Skeletal muscle satellite cell (primary cell): ENCODE measurements around the gene RBM3.

Experiments used
- H3K27me3 ChIP-seq: 2 replicates; pipeline ENCODE4 v1.7.0; 2013; ENCODE audit warnings: low read length; ENCODE audit not compliant: control insufficient read depth, insufficient read depth
- H3K36me3 ChIP-seq: 2 replicates; pipeline ENCODE4 v1.7.0; 2013; ENCODE audit warnings: mild to moderate bottlenecking, control low read depth, low read length; ENCODE audit not compliant: insufficient read depth
- H3K4me1 ChIP-seq: 2 replicates; pipeline ENCODE4 v1.7.0; 2013; ENCODE audit warnings: low read length; ENCODE audit not compliant: control insufficient read depth, insufficient read depth
- H3K4me2 ChIP-seq: 2 replicates; pipeline ENCODE4 v1.7.0; 2013; ENCODE audit warnings: mild to moderate bottlenecking, low read length
- H3K4me3 ChIP-seq: 2 replicates; pipeline ENCODE4 v1.7.0; 2013; ENCODE audit warnings: low read length
- H3K9ac ChIP-seq: 2 replicates; pipeline ENCODE4 v1.7.0; 2013; ENCODE audit warnings: mild to moderate bottlenecking, low read depth, low read length, moderate library complexity
- H3K9me3 ChIP-seq: replicated peaks from 2 replicates; pipeline ENCODE4 v1.7.0; 2013; ENCODE audit warnings: mild to moderate bottlenecking, control low read depth, low read length

RBM3 gene

GRCh38 chrX:48598614-48599013 lies 24.3 kb downstream of the RBM3 start:
- H3K27me3 ChIP-seq, result no peaks in the 10 kb centered on the region
- peak overlapping the region; percentile 84 for H3K4me3 ChIP-seq
- peak overlapping the region; percentile 88 for H3K4me2 ChIP-seq
- peaks cover 26% of the 10 kb centered on the region for H3K36me3 ChIP-seq
- peak overlapping the region; percentile 98 for H3K9ac ChIP-seq
- H3K4me1 ChIP-seq, result peaks cover 9% of the 10 kb centered on the region
- no peaks in the 10 kb centered on the region for H3K9me3 ChIP-seq

- peaks cover 26% of the 10 kb centered on the region for H3K36me3 ChIP-seq
Observed at GRCh38 chrX:48599341-48599740, 25.1 kb downstream of the RBM3 start.

GRCh38 chrX:48600226-48600625 lies 25.9 kb downstream of the RBM3 start:
- no peaks in the 10 kb centered on the region for H3K9me3 ChIP-seq
- no peak overlapping the region for H3K9ac ChIP-seq
- peaks cover 31% of the 10 kb centered on the region for H3K36me3 ChIP-seq
- H3K4me3 ChIP-seq, result no peak overlapping the region
- H3K4me1 ChIP-seq, result peaks cover 9% of the 10 kb centered on the region
- H3K4me2 ChIP-seq, result no peak overlapping the region
- H3K27me3 ChIP-seq, result no peaks in the 10 kb centered on the region

More at GRCh38 chrX:48599341-48599740, 25.1 kb downstream of the RBM3 start:
- Histone ChIP-seq H3K27me3 (no peaks in the 10 kb centered on the region), H3K4me3 (no peak overlapping the region), H3K4me2 (no peak overlapping the region), H3K4me1 (peaks cover 9% of the 10 kb centered on the region), H3K9ac (no peak overlapping the region), H3K9me3 (no peaks in the 10 kb centered on the region)

- Histone ChIP-seq H3K36me3 (peaks cover 32% of the 10 kb centered on the region), H3K4me3 (no peak overlapping the region)
Observed at GRCh38 chrX:48601741-48602394, 27.6 kb downstream of the RBM3 start.

GRCh38 chrX:48604701-48605100 lies 30.4 kb downstream of the RBM3 start:
- H3K27me3 ChIP-seq, result no peaks in the 10 kb centered on the region
- no peak overlapping the region for H3K4me3 ChIP-seq
- peaks cover 20% of the 10 kb centered on the region for H3K36me3 ChIP-seq
- no peak overlapping the region for H3K4me2 ChIP-seq
- no peaks in the 10 kb centered on the region for H3K4me1 ChIP-seq
- H3K9me3 ChIP-seq, result no peaks in the 10 kb centered on the region
- no peak overlapping the region for H3K9ac ChIP-seq

More at GRCh38 chrX:48601741-48602394, 27.6 kb downstream of the RBM3 start:
- H3K4me1 ChIP-seq, result peaks cover 9% of the 10 kb centered on the region
- H3K4me2 ChIP-seq, result no peak overlapping the region
- no peaks in the 10 kb centered on the region for H3K27me3 ChIP-seq
- H3K9me3 ChIP-seq, result no peaks in the 10 kb centered on the region
- H3K9ac ChIP-seq, result no peak overlapping the region

- Histone ChIP-seq H3K27me3 (no peaks in the 10 kb centered on the region), H3K4me1 (no peaks in the 10 kb centered on the region), H3K9me3 (no peaks in the 10 kb centered on the region), H3K4me2 (no peak overlapping the region), H3K36me3 (peaks cover 15% of the 10 kb centered on the region), H3K9ac (no peak overlapping the region), H3K4me3 (no peak overlapping the region)
Observed at GRCh38 chrX:48606091-48606490, 31.8 kb downstream of the RBM3 start.

- H3K9ac ChIP-seq, result no peak overlapping the region
- H3K4me2 ChIP-seq, result no peak overlapping the region
- H3K4me1 ChIP-seq, result no peaks in the 10 kb centered on the region
- no peaks in the 10 kb centered on the region for H3K36me3 ChIP-seq
- no peak overlapping the region for H3K4me3 ChIP-seq
- no peaks in the 10 kb centered on the region for H3K27me3 ChIP-seq
- H3K9me3 ChIP-seq, result no peaks in the 10 kb centered on the region
Observed at GRCh38 chrX:48611703-48612102, 37.4 kb downstream of the RBM3 start.

- H3K27me3 ChIP-seq, result no peaks in the 10 kb centered on the region
- H3K9ac ChIP-seq, result no peak overlapping the region
- H3K4me2 ChIP-seq, result no peak overlapping the region
- no peaks in the 10 kb centered on the region for H3K4me1 ChIP-seq
- H3K4me3 ChIP-seq, result no peak overlapping the region
- H3K9me3 ChIP-seq, result no peaks in the 10 kb centered on the region
- no peaks in the 10 kb centered on the region for H3K36me3 ChIP-seq
Observed at GRCh38 chrX:48613502-48614160, 39.3 kb downstream of the RBM3 start.

GRCh38 chrX:48616576-48616975 lies 42.3 kb downstream of the RBM3 start:
- no peaks in the 10 kb centered on the region for H3K36me3 ChIP-seq
- no peak overlapping the region for H3K4me3 ChIP-seq

GRCh38 chrX:48617542-48618340 lies 43.5 kb downstream of the RBM3 start:
- Histone ChIP-seq H3K36me3 (no peaks in the 10 kb centered on the region), H3K4me2 (no peak overlapping the region), H3K4me3 (no peak overlapping the region), H3K9me3 (no peaks in the 10 kb centered on the region), H3K27me3 (no peaks in the 10 kb centered on the region), H3K4me1 (no peaks in the 10 kb centered on the region), H3K9ac (no peak overlapping the region)

More at GRCh38 chrX:48616576-48616975, 42.3 kb downstream of the RBM3 start:
- Histone ChIP-seq H3K27me3 (no peaks in the 10 kb centered on the region), H3K9ac (no peak overlapping the region), H3K4me1 (no peaks in the 10 kb centered on the region), H3K9me3 (no peaks in the 10 kb centered on the region), H3K4me2 (no peak overlapping the region)

- Histone ChIP-seq H3K4me2 (no peak overlapping the region), H3K4me1 (no peaks in the 10 kb centered on the region), H3K9me3 (no peaks in the 10 kb centered on the region), H3K9ac (no peak overlapping the region), H3K36me3 (no peaks in the 10 kb centered on the region), H3K27me3 (no peaks in the 10 kb centered on the region), H3K4me3 (no peak overlapping the region)
Observed at GRCh38 chrX:48626401-48627298, 52.4 kb downstream of the RBM3 start.
